ENCODE results near the gene MINDY4.

The MINDY4 gene

GRCh38 chr7:30930621-30931020 is 159.4 kb downstream of the MINDY4 start:
- DNase-seq (ENCODE audit: low read depth, low spot score), result no peak

GRCh38 chr7:30931161-30931928 is 160.1 kb downstream of the MINDY4 start:
- DNase-seq (ENCODE audit: low read depth, low spot score), result no peak

- DNase-seq (ENCODE audit: low read depth, low spot score), result no peak
These were observed 160.8 kb downstream of the MINDY4 start for GRCh38 chr7:30931929-30932540.

DNA sequence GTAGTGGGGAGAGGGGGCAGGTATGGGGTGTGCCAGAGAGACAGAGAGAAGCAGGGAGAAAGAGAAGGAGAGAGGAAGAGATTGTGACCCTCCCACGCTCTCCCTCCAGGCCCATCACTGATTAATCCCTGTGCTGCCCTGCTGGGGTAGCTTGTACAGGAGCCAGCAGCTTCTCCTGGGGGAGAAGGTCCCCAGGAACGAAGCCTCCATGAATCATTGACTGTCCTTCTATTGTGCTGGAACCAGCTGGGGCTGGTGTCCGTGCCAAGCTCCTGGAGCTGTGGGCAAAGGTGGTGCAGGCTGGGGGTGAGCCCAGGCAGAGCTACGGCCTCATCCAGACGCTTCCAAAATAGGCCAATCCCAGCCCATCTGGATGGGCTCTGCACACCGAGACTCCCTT is 161.3 kb downstream of the MINDY4 start:
- no peak for DNase-seq (ENCODE audit: low read depth, low spot score)

DNA sequence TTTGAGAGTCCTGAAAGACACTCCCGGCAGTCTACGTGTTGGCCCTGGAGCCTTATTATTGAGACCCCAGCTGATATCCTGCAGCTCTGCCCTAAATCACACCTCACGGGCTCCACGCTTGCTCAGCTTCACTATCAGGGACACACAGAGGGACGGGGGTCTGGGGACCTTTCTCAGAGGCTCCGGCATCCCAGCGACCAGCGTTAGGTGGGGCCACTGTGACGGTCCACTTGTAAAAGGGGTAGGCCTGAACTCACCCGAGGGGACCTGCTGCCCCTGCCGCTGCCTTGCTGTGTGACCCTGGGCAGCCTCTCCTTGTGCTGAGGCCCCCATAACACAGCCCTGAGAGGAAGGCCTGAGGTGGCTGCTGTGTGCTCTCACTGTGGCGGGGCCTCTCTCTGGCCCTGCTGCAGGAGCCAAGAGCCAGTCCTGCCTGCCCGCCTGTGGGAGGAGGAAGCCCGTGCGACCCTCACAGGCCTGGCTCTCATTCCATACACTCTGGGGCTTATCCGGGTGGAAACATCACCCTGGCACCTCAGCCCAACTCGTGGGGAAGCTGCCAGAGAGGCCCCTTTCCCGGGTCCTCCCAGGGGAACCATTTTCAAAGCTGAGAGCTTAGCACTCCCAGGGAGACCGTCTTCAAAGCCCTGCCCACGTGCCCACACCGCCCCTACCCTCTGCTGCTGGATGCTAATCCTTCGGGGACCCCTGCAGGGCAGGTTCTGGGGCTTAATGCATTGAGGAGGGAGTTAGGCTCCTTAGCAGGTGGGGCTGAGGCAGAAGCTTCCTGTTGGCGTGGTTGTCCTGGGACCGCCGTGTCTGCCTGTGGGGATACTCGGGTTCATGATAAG is 162.1 kb downstream of the MINDY4 start:
- DNase-seq (ENCODE audit: low read depth, low spot score), result no peak

DNA sequence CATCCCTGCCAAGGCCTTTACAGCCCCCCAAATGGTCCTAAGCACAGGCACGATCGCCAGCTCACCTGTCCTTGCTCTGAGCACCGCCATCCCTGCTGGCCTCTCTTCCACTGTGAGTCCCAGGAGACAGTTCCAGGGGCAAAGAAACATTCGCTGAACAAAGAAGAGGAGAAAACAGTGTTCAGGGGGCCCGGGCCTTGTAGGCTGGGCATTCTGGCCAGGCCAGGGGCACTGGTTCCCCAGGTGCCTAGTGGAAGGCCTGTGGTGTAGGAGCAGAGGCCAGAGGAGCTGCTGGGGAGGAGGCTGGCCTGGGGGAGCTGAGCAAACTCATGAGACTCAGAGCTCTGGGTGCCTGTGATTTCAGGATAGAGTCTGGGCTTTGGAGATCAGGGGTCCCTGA is 163.0 kb downstream of the MINDY4 start:
- DNase-seq (ENCODE audit: low read depth, low spot score), result no peak

GRCh38 chr7:30934732-30935568 is 163.7 kb downstream of the MINDY4 start:
- DNase-seq (ENCODE audit: low read depth, low spot score), result no peak

DNA sequence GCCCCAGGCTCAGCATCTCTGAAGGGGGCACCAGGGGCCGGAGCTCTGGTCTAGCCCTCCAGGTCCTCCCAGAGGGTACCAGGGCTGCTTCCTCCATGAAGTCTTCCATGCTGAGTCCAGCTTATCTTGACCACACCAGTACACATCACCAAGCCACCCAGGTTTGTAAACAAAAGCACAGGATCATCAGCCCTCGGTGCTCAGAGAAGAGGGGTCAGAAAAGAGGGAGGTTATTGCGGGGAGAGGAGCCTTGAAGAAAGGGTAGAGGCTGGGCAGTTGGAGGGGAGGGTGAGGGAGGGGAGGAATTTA is 164.3 kb downstream of the MINDY4 start:
- DNase-seq (ENCODE audit: low read depth, low spot score), result no peak

- DNase-seq (ENCODE audit: low read depth, low spot score), result no peak
These were observed 165.5 kb downstream of the MINDY4 start for GRCh38 chr7:30936650-30937245.

DNA sequence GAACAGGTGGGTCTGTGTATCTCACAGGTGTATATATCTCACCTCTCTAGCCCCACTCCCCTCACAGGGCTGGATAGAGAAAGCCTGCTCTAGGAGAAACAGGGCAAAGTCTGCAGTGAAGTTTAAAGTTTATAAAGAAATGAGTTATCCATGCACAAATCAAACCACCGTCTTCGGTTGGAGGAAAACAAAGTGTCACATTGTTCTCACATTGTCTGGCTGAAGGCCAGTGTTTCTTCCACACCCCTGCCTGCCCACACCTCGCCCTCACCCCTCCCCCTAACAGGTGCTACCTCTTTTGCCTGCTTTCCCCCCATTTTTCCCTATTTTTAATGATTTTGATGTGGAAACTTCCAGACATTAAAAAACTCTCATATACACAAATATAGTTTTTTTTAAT is 166.2 kb downstream of the MINDY4 start:
- no peak for DNase-seq (ENCODE audit: low read depth, low spot score)

- no peak for DNase-seq (ENCODE audit: low read depth, low spot score)
These were observed 167.5 kb downstream of the MINDY4 start for GRCh38 chr7:30938435-30939316.

GRCh38 chr7:30941582-30942323 is 170.5 kb downstream of the MINDY4 start:
- no peak for DNase-seq (ENCODE audit: low read depth, low spot score)
